HL-60 (cell line): ENCODE data around the gene NTMT2.

ENCODE experiments used
- POLR2AphosphoS5 ChIP-seq: IDR thresholded peaks from 2 replicates; pipeline ENCODE4 v1.6.1; 2012; ENCODE audit warnings: low read depth
- TF ChIP-seq, protein P1 (sequence below): IDR thresholded peaks from one replicate; pipeline ENCODE4 v1.5.1; 2011; ENCODE audit warnings: low read length, control low read depth, inconsistent platforms; ENCODE audit not compliant: insufficient read depth
- TF ChIP-seq, protein P2 (sequence below): IDR thresholded peaks from 2 replicates; pipeline ENCODE4 v1.6.1; 2012; ENCODE audit warnings: low read depth; ENCODE audit not compliant: insufficient replicate concordance

DNA sequence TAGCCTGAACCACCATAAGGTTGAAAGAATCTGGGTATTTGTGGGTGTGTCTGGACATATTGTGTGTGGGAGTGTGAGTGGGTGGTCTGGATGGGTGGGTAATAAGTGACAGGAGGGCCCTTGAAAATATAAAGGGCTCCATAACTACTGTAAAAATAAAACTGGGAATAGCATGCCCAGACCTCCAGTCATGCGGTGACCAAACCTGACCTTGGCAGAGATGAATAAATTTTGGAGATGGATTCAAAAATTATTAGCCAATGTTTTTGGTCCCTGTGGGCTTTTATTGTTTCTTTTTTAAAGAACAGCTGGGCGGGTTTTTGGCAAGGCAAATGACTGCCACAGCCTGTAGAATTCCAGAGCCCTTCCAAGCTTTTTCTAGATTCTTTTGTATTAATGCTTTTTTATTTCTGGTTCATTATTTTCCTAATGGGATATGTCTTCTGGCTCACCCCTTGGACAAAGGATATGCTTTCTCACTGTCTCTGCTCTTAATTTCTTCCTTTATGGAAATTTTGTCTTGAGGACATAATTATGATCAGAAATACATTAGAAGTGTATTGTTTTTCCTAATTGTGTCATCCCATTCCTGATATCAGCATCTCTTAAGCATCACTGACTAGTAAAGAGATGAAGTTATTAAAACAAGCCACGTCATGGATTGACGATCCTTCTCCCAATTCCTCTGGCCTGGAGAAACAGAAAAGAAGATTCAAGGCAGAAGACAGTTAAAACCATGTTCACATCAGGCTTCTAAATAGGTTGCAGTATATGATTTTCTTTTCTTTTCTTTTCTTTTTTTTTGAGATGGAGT is 69.5 kb downstream of the NTMT2 start:
- TF ChIP-seq, protein P1, sequence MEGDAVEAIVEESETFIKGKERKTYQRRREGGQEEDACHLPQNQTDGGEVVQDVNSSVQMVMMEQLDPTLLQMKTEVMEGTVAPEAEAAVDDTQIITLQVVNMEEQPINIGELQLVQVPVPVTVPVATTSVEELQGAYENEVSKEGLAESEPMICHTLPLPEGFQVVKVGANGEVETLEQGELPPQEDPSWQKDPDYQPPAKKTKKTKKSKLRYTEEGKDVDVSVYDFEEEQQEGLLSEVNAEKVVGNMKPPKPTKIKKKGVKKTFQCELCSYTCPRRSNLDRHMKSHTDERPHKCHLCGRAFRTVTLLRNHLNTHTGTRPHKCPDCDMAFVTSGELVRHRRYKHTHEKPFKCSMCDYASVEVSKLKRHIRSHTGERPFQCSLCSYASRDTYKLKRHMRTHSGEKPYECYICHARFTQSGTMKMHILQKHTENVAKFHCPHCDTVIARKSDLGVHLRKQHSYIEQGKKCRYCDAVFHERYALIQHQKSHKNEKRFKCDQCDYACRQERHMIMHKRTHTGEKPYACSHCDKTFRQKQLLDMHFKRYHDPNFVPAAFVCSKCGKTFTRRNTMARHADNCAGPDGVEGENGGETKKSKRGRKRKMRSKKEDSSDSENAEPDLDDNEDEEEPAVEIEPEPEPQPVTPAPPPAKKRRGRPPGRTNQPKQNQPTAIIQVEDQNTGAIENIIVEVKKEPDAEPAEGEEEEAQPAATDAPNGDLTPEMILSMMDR, result no peak
- TF ChIP-seq, protein P2, sequence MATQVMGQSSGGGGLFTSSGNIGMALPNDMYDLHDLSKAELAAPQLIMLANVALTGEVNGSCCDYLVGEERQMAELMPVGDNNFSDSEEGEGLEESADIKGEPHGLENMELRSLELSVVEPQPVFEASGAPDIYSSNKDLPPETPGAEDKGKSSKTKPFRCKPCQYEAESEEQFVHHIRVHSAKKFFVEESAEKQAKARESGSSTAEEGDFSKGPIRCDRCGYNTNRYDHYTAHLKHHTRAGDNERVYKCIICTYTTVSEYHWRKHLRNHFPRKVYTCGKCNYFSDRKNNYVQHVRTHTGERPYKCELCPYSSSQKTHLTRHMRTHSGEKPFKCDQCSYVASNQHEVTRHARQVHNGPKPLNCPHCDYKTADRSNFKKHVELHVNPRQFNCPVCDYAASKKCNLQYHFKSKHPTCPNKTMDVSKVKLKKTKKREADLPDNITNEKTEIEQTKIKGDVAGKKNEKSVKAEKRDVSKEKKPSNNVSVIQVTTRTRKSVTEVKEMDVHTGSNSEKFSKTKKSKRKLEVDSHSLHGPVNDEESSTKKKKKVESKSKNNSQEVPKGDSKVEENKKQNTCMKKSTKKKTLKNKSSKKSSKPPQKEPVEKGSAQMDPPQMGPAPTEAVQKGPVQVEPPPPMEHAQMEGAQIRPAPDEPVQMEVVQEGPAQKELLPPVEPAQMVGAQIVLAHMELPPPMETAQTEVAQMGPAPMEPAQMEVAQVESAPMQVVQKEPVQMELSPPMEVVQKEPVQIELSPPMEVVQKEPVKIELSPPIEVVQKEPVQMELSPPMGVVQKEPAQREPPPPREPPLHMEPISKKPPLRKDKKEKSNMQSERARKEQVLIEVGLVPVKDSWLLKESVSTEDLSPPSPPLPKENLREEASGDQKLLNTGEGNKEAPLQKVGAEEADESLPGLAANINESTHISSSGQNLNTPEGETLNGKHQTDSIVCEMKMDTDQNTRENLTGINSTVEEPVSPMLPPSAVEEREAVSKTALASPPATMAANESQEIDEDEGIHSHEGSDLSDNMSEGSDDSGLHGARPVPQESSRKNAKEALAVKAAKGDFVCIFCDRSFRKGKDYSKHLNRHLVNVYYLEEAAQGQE, result no peak
- no peak for TF ChIP-seq POLR2AphosphoS5
